ENCODE results near the gene SLC20A1.

SLC20A1 gene

DNA sequence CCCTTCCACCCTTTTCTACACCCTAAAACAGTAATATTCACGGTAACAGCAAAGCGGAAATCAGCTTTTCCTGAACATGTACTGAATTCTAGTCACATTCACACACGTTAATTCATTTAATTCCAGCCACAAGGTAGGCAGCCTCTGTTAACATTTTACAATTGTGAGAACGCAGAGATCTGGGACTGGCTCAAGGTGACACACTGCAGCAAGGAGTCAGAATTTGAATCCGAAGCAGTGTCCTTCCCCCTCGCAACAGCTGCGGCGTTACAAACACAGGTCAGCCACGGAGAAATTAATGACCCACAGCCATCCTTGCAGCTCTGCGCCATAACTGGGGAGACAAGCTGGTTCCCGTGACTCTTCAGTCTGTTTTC is 818 bp upstream of the SLC20A1 start:
- H3K79me2 ChIP-seq (ENCODE audit: insufficient read depth, low read length) = peaks cover 39% of the 10 kb centered on the region
- no peak for TF ChIP-seq EZH2 (IDR thresholded peaks at IDR 0.05; ENCODE audit: borderline replicate concordance, low read length)
- TF ChIP-seq CTCF (IDR thresholded peaks at IDR 0.05; ENCODE audit: low read length) = no peak
- peak overlapping the region; percentile 73 for H3K9ac ChIP-seq (ENCODE audit: low read length)
- H3K27me3 ChIP-seq (ENCODE audit: insufficient read depth, low read length) = no peaks in the 10 kb centered on the region
- no peak overlapping the region for H2AFZ ChIP-seq (ENCODE audit: low read length)
- H3K4me3 ChIP-seq (ENCODE audit: low read depth, low read length, poor library complexity, severe bottlenecking) = peak overlapping the region; percentile 99
- peaks cover 41% of the 10 kb centered on the region for H3K4me1 ChIP-seq (ENCODE audit: insufficient read depth, low read length, severe bottlenecking)
- peaks cover 33% of the 10 kb centered on the region for H3K36me3 ChIP-seq (ENCODE audit: insufficient read depth, low read length)
- H4K20me1 ChIP-seq (ENCODE audit: insufficient read depth, low read length) = 0 out of 2 replicates have a peak, but pooled peaks cover 3% of the 10 kb centered on the region
- H3K9me2 ChIP-seq (ENCODE audit: low read depth, low read length) = no peaks in the 10 kb centered on the region
- H3K27ac ChIP-seq (ENCODE audit: low read depth, low read length, poor library complexity, severe bottlenecking) = no peak overlapping the region
- H3K4me2 ChIP-seq (ENCODE audit: low read length) = peak overlapping the region; percentile 91
- H3K9me3 ChIP-seq (ENCODE audit: low read length) = no peaks in the 10 kb centered on the region
- H3F3A ChIP-seq (ENCODE audit: insufficient read depth, low read length) = no peaks in the 10 kb centered on the region

DNA sequence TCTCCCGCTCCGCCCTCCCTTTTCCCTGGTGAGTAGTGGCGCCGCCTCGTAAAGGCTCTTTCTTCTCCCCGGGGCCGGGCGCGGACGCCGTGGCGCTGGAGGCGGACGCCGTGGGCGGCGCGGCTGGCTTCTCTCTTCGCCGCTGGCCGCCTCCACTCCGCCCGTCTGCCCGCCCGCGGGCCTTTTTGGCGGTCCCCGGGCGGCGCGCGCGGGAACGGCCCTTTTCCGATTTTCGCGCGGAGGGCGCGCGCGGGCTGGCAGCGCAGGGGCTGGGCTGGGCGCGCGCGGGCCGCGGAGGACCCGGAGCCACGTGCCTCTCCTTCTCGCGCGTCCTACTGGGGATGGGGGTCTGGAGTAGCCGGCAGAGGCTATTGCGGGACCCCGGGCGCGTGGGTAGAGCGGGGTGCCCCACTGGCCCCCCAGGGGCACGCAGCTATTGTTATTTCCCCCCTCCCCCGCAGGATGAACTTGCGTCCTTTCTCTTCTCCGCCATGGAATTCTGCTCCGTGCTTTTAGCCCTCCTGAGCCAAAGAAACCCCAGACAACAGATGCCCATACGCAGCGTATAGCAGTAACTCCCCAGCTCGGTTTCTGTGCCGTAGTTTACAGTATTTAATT is 472 bp downstream of the SLC20A1 start:
- H3K9ac ChIP-seq (ENCODE audit: low read length) = peak overlapping the region; percentile 100
- H3K9me2 ChIP-seq (ENCODE audit: low read depth, low read length) = no peaks in the 10 kb centered on the region
- 0 out of 2 replicates have a peak, but pooled peaks cover 3% of the 10 kb centered on the region for H4K20me1 ChIP-seq (ENCODE audit: insufficient read depth, low read length)
- H3K4me1 ChIP-seq (ENCODE audit: insufficient read depth, low read length, severe bottlenecking) = peaks cover 41% of the 10 kb centered on the region
- H3K79me2 ChIP-seq (ENCODE audit: insufficient read depth, low read length) = peaks cover 41% of the 10 kb centered on the region
- H2AFZ ChIP-seq (ENCODE audit: low read length) = no peak overlapping the region
- H3K4me3 ChIP-seq (ENCODE audit: low read depth, low read length, poor library complexity, severe bottlenecking) = peak overlapping the region; percentile 99
- H3K4me2 ChIP-seq (ENCODE audit: low read length) = peak overlapping the region; percentile 91
- TF ChIP-seq EZH2 (IDR thresholded peaks at IDR 0.05; ENCODE audit: borderline replicate concordance, low read length) = no peak
- TF ChIP-seq CTCF (IDR thresholded peaks at IDR 0.05; ENCODE audit: low read length) = no peak
- no peaks in the 10 kb centered on the region for H3K27me3 ChIP-seq (ENCODE audit: insufficient read depth, low read length)
- H3K9me3 ChIP-seq (ENCODE audit: low read length) = no peaks in the 10 kb centered on the region
- H3F3A ChIP-seq (ENCODE audit: insufficient read depth, low read length) = no peaks in the 10 kb centered on the region
- peak overlapping the region; percentile 58 for H3K27ac ChIP-seq (ENCODE audit: low read depth, low read length, poor library complexity, severe bottlenecking)
- H3K36me3 ChIP-seq (ENCODE audit: insufficient read depth, low read length) = peaks cover 46% of the 10 kb centered on the region

DNA sequence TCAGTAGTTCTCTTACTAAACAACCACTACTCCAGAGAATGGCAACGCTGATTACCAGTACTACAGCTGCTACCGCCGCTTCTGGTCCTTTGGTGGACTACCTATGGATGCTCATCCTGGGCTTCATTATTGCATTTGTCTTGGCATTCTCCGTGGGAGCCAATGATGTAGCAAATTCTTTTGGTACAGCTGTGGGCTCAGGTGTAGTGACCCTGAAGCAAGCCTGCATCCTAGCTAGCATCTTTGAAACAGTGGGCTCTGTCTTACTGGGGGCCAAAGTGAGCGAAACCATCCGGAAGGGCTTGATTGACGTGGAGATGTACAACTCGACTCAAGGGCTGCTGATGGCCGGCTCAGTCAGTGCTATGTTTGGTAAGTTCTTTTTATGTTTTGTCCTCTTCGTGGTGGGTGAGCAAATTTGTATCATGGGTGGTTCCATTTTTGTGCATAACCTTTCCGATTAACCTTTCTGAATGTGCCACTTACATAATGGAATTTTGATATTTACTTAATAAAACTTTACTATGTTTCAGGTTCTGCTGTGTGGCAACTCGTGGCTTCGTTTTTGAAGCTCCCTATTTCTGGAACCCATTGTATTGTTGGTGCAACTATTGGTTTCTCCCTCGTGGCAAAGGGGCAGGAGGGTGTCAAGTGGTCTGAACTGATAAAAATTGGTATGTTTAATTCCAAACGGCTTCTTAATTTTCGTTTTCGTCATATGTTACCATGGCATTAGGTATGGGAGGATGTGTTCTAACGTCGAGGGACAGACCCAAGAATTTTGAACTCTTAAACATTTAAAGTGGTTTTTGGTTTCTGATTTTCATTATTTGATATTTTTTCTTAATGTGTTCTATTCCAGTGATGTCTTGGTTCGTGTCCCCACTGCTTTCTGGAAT is 1.3 kb downstream of the SLC20A1 start:
- peak overlapping the region; percentile 99 for H3K4me3 ChIP-seq (ENCODE audit: low read depth, low read length, poor library complexity, severe bottlenecking)
- H3K4me2 ChIP-seq (ENCODE audit: low read length) = peak overlapping the region; percentile 91
- H3K9me2 ChIP-seq (ENCODE audit: low read depth, low read length) = no peaks in the 10 kb centered on the region
- H3K27me3 ChIP-seq (ENCODE audit: insufficient read depth, low read length) = no peaks in the 10 kb centered on the region
- H3K9me3 ChIP-seq (ENCODE audit: low read length) = no peaks in the 10 kb centered on the region
- H3K27ac ChIP-seq (ENCODE audit: low read depth, low read length, poor library complexity, severe bottlenecking) = peak overlapping the region; percentile 58
- peaks cover 41% of the 10 kb centered on the region for H3K4me1 ChIP-seq (ENCODE audit: insufficient read depth, low read length, severe bottlenecking)
- H3K36me3 ChIP-seq (ENCODE audit: insufficient read depth, low read length) = peaks cover 54% of the 10 kb centered on the region
- no peak overlapping the region for H2AFZ ChIP-seq (ENCODE audit: low read length)
- TF ChIP-seq EZH2 (IDR thresholded peaks at IDR 0.05; ENCODE audit: borderline replicate concordance, low read length) (no peak), CTCF (IDR thresholded peaks at IDR 0.05; ENCODE audit: low read length) (no peak)
- 0 out of 2 replicates have a peak, but pooled peaks cover 3% of the 10 kb centered on the region for H4K20me1 ChIP-seq (ENCODE audit: insufficient read depth, low read length)
- no peaks in the 10 kb centered on the region for H3F3A ChIP-seq (ENCODE audit: insufficient read depth, low read length)
- H3K9ac ChIP-seq (ENCODE audit: low read length) = peak overlapping the region; percentile 100
- H3K79me2 ChIP-seq (ENCODE audit: insufficient read depth, low read length) = peaks cover 41% of the 10 kb centered on the region

Data from OCI-LY1 (cell line).